Measurements from ENCODE around the gene TMEM51.

DNA sequence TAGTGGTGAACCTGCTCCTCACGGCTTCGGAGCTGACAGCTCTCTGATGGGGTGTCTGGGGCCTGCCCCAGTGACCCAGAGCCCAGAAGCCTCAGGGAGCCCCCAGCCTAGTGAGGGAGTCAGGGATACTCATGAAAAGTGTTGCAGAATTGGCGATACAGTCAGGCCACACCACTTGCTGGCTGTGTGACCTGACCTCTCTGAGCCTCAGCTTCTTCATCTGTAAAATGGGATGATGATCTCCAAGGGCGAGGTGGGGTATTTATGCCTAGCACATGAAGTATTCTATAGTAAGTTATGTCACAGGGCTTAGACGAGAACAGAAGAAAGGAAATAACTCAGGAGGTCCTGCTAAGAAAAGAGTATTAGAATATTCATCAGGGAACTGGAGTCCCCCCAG is 1.6 kb downstream of the TMEM51 start:
- TF ChIP-seq EZH2 (IDR thresholded peaks at IDR 0.05; ENCODE audit: low read length) (no peak), CTCF (optimal IDR thresholded peaks at IDR 0.05 in 1 of 3, IDR thresholded peaks at IDR 0.05 in 1 of 3, conservative IDR thresholded peaks at IDR 0.05 in 1 of 3; ENCODE audit: extremely low read depth in 1 of 3, insufficient read depth in 2 of 3, low read length in 3 of 3) (no peak)

All from keratinocyte (primary cell).